ENCODE measurements around the gene TBC1D9.

TBC1D9 gene

DNA sequence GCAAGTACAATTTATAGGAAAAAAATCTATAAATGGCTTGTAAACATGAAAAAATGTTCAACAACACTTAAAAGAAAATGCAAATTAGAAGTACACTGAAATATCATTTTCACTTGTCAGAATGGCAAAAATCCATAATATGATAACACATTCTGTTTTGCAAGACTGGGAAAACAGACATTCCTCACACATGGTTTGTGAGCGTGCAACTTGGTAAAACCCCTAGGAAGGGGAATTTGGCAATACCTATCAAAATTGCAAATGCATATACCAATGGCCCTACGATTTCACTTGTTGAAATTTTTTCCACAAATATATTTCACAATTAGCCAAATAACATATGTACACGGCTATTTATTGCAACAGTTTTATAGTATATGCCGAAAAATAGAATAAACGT lies 31.4 kb downstream of the TBC1D9 start:
- Mint-ChIP-seq H3K36me3 (ENCODE audit: low read depth) (no peaks in the 10 kb centered on the region), H3K27me3 (ENCODE audit: low read depth) (peaks cover 2% of the 10 kb centered on the region), H3K27ac (no peak overlapping the region), H3K9me3 (no peaks in the 10 kb centered on the region), H3K4me1 (ENCODE audit: low read depth) (no peaks in the 10 kb centered on the region), H3K4me3 (no peak overlapping the region)
- DNase-seq (ENCODE audit: low spot score): no peak

DNA sequence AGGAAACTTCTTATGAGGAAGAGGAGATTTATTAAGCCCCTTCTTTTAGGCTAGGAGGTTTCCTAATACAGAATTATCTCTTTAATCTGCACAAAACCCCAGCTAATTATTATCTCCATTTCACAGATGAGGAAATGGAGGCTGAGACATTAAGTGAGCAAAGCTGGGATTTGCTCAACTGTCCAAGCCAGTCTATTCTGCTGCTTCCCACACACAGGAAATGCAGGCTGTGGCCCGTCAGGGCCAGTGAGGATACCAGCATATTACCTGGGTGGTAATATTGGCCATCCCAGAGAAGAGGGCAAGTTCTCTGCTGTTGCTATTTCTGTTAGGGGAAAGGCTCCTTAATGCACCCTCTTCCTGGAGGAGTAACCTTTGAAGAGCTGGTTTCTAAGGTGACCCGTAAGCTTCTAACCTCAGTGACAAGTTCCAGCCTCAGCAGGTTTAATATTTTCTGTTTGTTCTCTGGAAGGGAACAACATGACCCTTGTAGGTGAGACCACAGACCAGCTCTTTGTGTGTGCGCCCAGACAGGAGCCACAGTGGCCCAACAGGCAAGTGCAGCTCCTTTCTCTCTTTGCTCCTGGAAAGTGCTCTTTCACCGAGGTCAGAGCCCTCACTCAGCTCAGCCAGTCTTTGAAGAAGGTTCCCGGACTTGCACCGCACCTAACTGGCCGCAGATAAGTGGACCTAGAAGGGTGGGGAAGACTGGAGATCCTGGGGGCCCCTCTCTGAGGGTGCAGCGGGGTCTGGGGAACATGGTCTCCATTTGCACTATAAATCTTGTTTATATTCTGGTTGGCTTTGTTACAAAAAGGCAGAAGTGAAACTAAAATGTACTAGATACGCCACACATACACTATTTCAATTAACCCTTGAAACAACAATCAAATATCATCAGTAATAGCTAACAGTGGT lies 35.5 kb downstream of the TBC1D9 start:
- H3K27ac Mint-ChIP-seq: no peak overlapping the region
- peak overlapping the region; percentile 59 for H3K4me3 Mint-ChIP-seq
- peaks cover 3% of the 10 kb centered on the region for H3K4me1 Mint-ChIP-seq (ENCODE audit: low read depth)
- H3K27me3 Mint-ChIP-seq (ENCODE audit: low read depth): peaks cover 4% of the 10 kb centered on the region
- H3K9me3 Mint-ChIP-seq: no peaks in the 10 kb centered on the region
- H3K36me3 Mint-ChIP-seq (ENCODE audit: low read depth): no peaks in the 10 kb centered on the region
- DNase-seq (ENCODE audit: low spot score): no peak

DNA sequence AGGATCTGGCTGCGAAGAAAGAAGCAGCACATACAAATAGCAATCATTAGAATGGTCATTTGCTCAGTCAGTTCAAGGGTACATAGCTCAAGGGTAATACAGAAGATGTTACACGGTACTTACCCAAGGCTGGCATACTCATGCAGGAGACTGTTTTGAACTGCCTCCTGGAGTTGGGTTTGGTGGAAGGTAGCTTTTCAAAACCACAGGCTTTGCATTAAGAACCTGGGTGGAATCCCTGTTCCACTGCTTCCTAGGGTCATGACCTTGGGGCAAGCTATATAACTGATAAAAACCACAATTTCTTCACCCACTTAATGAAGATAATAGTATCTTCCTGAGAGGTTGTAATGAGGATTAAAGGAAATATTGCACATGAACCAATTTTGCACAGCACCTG lies 36.5 kb downstream of the TBC1D9 start:
- Mint-ChIP-seq H3K36me3 (ENCODE audit: low read depth) (no peaks in the 10 kb centered on the region), H3K4me1 (ENCODE audit: low read depth) (peaks cover 3% of the 10 kb centered on the region), H3K9me3 (no peaks in the 10 kb centered on the region), H3K27me3 (ENCODE audit: low read depth) (peaks cover 5% of the 10 kb centered on the region), H3K4me3 (no peak overlapping the region), H3K27ac (no peak overlapping the region)
- no peak for DNase-seq (ENCODE audit: low spot score)

DNA sequence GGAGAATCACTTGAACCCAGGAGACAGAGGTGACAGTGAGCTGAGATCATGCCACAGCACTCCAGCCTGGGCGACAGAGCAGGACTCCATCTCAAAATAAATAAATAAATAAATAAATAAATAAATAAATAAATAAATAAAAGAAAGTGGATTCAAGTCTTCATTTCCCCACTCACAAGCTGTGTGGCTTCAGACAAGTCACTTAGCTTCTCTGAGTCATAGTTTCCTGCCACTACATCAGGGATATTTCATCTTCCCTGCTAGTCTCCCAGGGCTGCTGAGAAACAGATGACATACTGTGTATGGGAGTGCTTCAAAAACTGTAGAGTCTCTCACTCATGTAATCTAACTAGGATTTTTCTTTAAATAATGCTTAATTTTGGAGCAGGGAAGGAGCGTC lies 37.2 kb downstream of the TBC1D9 start:
- no peak overlapping the region for H3K4me3 Mint-ChIP-seq
- H3K36me3 Mint-ChIP-seq (ENCODE audit: low read depth): no peaks in the 10 kb centered on the region
- H3K27me3 Mint-ChIP-seq (ENCODE audit: low read depth): peaks cover 7% of the 10 kb centered on the region
- no peak for DNase-seq (ENCODE audit: low spot score)
- peaks cover 3% of the 10 kb centered on the region for H3K4me1 Mint-ChIP-seq (ENCODE audit: low read depth)
- H3K9me3 Mint-ChIP-seq: no peaks in the 10 kb centered on the region
- no peak overlapping the region for H3K27ac Mint-ChIP-seq

DNA sequence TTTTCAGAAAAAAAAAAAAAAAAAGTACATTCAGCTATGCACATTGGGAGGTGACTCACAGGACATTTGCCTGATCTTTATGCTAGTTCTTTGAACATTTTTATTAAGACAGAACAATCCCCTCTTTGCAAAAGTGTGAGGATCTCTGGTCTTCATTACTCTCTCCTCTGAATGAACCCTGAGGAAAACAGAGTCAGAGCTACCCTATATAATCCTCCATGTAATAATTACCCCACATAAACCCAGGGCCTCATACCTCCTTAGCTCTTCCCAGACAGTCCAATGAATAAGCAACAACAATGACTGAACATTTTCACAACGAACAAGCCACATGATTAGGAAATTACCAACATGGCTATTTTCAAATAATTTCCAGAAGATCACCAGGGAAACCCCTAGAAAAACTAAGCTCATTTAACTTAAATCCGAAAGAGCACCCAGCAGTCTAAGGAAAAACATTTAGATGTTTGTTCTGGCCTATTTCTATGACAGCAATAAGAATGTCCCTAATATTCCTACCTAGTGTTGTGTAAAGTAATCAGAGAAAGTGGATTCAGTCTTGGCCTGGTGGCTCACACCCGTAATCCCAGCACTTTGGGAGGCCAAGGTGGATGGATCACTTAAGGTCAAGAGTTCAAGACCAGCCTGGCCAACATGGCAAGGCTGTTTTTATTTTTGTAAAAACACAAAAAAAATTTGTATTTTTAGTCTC lies 37.8 kb downstream of the TBC1D9 start:
- no peak overlapping the region for H3K4me3 Mint-ChIP-seq
- H3K27me3 Mint-ChIP-seq (ENCODE audit: low read depth): peaks cover 7% of the 10 kb centered on the region
- no peak overlapping the region for H3K27ac Mint-ChIP-seq
- H3K9me3 Mint-ChIP-seq: no peaks in the 10 kb centered on the region
- no peaks in the 10 kb centered on the region for H3K36me3 Mint-ChIP-seq (ENCODE audit: low read depth)
- H3K4me1 Mint-ChIP-seq (ENCODE audit: low read depth): peaks cover 3% of the 10 kb centered on the region
- DNase-seq (ENCODE audit: low spot score): no peak

DNA sequence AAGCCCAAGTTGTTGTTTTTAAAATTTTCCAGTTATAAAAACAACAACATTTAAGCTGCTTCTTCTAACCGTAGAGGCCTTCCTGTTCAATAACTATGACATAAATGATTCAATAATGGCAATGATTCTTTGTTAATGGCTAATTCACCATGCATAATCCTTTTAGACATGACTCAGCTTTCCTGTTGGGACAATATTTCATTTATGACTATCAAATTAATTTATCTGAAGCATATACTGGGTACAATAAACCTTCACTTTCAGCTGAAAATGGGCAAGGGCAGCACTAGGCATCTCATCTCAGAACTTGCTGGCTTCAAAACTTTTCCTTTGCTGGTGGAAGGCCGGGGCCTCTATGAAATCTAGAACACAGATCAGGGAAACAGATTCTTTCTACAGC lies 38.9 kb downstream of the TBC1D9 start:
- no peak for DNase-seq (ENCODE audit: low spot score)
- Mint-ChIP-seq H3K27me3 (ENCODE audit: low read depth) (peaks cover 5% of the 10 kb centered on the region), H3K4me1 (ENCODE audit: low read depth) (peaks cover 3% of the 10 kb centered on the region), H3K36me3 (ENCODE audit: low read depth) (no peaks in the 10 kb centered on the region), H3K9me3 (no peaks in the 10 kb centered on the region), H3K27ac (no peak overlapping the region), H3K4me3 (no peak overlapping the region)

DNA sequence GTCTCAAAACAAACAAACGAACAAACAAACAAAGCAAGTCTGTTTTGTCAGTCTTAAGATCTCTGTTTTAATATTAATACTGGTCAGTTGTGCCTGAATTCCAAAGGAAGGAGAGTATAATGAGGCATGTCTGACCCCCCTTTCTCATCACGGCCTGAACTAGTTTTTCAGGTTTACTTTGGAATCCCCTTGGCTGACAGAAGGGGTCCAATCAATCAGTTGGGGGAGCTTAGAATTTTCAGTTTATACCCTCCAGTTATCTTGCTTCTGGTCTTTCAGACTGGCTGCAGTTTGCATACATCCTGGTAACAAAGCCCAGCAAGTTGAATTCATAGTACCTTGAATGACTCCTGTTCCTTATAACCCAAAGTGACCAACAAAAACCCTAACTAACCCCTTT lies 41.1 kb downstream of the TBC1D9 start:
- Mint-ChIP-seq H3K36me3 (ENCODE audit: low read depth) (no peaks in the 10 kb centered on the region), H3K27ac (no peak overlapping the region), H3K4me3 (no peak overlapping the region), H3K27me3 (ENCODE audit: low read depth) (peaks cover 5% of the 10 kb centered on the region), H3K9me3 (no peaks in the 10 kb centered on the region), H3K4me1 (ENCODE audit: low read depth) (peaks cover 10% of the 10 kb centered on the region)
- no peak for DNase-seq (ENCODE audit: low spot score)

- Mint-ChIP-seq H3K4me3 (no peak overlapping the region), H3K9me3 (no peaks in the 10 kb centered on the region), H3K36me3 (ENCODE audit: low read depth) (no peaks in the 10 kb centered on the region), H3K27ac (no peak overlapping the region), H3K4me1 (ENCODE audit: low read depth) (peaks cover 9% of the 10 kb centered on the region), H3K27me3 (ENCODE audit: low read depth) (peaks cover 3% of the 10 kb centered on the region)
- no peak for DNase-seq (ENCODE audit: low spot score)
Measured at GRCh38 chr4:140711910-140712309, 44.3 kb downstream of the TBC1D9 start.

- H3K27ac Mint-ChIP-seq: no peak overlapping the region
- H3K27me3 Mint-ChIP-seq (ENCODE audit: low read depth): peaks cover 3% of the 10 kb centered on the region
- no peaks in the 10 kb centered on the region for H3K36me3 Mint-ChIP-seq (ENCODE audit: low read depth)
- H3K4me3 Mint-ChIP-seq: peak overlapping the region; percentile 12
- peaks cover 9% of the 10 kb centered on the region for H3K4me1 Mint-ChIP-seq (ENCODE audit: low read depth)
- no peaks in the 10 kb centered on the region for H3K9me3 Mint-ChIP-seq
- DNase-seq (ENCODE audit: low spot score): no peak
Measured at GRCh38 chr4:140710908-140711622, 45.1 kb downstream of the TBC1D9 start.

GRCh38 chr4:140707325-140707724 lies 48.9 kb downstream of the TBC1D9 start:
- no peak for DNase-seq (ENCODE audit: low spot score)
- Mint-ChIP-seq H3K4me3 (no peak overlapping the region), H3K27me3 (ENCODE audit: low read depth) (no peaks in the 10 kb centered on the region), H3K9me3 (no peaks in the 10 kb centered on the region), H3K27ac (no peak overlapping the region), H3K4me1 (ENCODE audit: low read depth) (peaks cover 9% of the 10 kb centered on the region), H3K36me3 (ENCODE audit: low read depth) (no peaks in the 10 kb centered on the region)

GRCh38 chr4:140706665-140707064 lies 49.5 kb downstream of the TBC1D9 start:
- no peaks in the 10 kb centered on the region for H3K36me3 Mint-ChIP-seq (ENCODE audit: low read depth)
- DNase-seq (ENCODE audit: low spot score): no peak

DNA sequence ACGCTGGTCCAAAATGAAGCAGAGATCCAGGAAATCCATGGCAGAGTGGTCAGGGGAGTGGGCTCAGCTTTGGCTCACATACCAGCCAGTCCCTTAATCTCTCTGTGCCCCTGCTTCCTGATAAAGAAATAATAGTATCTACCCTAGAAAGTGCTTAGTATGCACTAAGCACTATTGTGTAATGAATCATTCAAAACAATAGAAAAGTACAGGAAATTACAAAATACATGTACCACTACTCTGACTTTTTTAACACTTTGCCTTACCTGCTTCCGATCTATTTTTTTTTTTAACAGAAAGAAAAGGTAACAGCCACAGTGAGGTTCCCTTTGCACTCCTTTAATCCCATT lies 49.9 kb downstream of the TBC1D9 start:
- no peak for DNase-seq (ENCODE audit: low spot score)
- no peaks in the 10 kb centered on the region for H3K9me3 Mint-ChIP-seq
- peaks cover 9% of the 10 kb centered on the region for H3K4me1 Mint-ChIP-seq (ENCODE audit: low read depth)
- no peak overlapping the region for H3K4me3 Mint-ChIP-seq
- no peaks in the 10 kb centered on the region for H3K27me3 Mint-ChIP-seq (ENCODE audit: low read depth)
- no peaks in the 10 kb centered on the region for H3K36me3 Mint-ChIP-seq (ENCODE audit: low read depth)
- no peak overlapping the region for H3K27ac Mint-ChIP-seq

More at GRCh38 chr4:140706665-140707064, 49.5 kb downstream of the TBC1D9 start:
- Mint-ChIP-seq H3K4me3 (no peak overlapping the region), H3K9me3 (no peaks in the 10 kb centered on the region), H3K27me3 (ENCODE audit: low read depth) (no peaks in the 10 kb centered on the region), H3K4me1 (ENCODE audit: low read depth) (peaks cover 9% of the 10 kb centered on the region), H3K27ac (no peak overlapping the region)

GRCh38 chr4:140705625-140706275 lies 50.4 kb downstream of the TBC1D9 start:
- Mint-ChIP-seq H3K27ac (no peak overlapping the region), H3K4me3 (no peak overlapping the region), H3K36me3 (ENCODE audit: low read depth) (no peaks in the 10 kb centered on the region), H3K27me3 (ENCODE audit: low read depth) (no peaks in the 10 kb centered on the region), H3K4me1 (ENCODE audit: low read depth) (peaks cover 5% of the 10 kb centered on the region), H3K9me3 (no peaks in the 10 kb centered on the region)
- no peak for DNase-seq (ENCODE audit: low spot score)

GRCh38 chr4:140704964-140705363 lies 51.2 kb downstream of the TBC1D9 start:
- no peak for DNase-seq (ENCODE audit: low spot score)
- no peak overlapping the region for H3K27ac Mint-ChIP-seq
- no peaks in the 10 kb centered on the region for H3K36me3 Mint-ChIP-seq (ENCODE audit: low read depth)
- H3K4me3 Mint-ChIP-seq: no peak overlapping the region
- H3K4me1 Mint-ChIP-seq (ENCODE audit: low read depth): no peaks in the 10 kb centered on the region
- no peaks in the 10 kb centered on the region for H3K27me3 Mint-ChIP-seq (ENCODE audit: low read depth)
- no peaks in the 10 kb centered on the region for H3K9me3 Mint-ChIP-seq

All from T-helper 2 cell treated with Interferon-gamma antibody and Interleukin-4, amounts not matched to agents 5 μg/mL and 100 μg/mL, for 36 hours (primary cell).